Spleen (tissue), 7 donors: ENCODE results near the gene DRICH1.

ENCODE experiments used
- CTCF ChIP-seq, 11 experiments: fragments of 200-600 bp in 7 of 11; fragments of 450-650 bp in 4 of 11; sonication (generic) in 4 of 11; IDR thresholded peaks in 8 of 11; conservative IDR thresholded peaks in 3 of 11; 1 replicate in 7 of 11; 2 replicates in 4 of 11; pipeline versions ENCODE4 v1.4.0 to v1.8.0; 2016 to 2021; ENCODE audit warnings: antibody characterized with exemption in 11 of 11, inconsistent platforms in 4 of 11, mild to moderate bottlenecking in 1 of 11
- POLR2AphosphoS5 ChIP-seq, 3 donors: sonication (generic); formaldehyde crosslinking; IDR thresholded peaks; one replicate each; pipeline ENCODE4 v1.5.1; 2017; ENCODE audit warnings: antibody characterized with exemption in 3 of 3
- donor health status: DM: no; HTN: no; CAD: no; lungs with moderate emphysema.
- donor health status: DM: no; HTN: no; CAD: no.
- donor health status: DM: no; HTN: no; CAD: no.

GRCh38 chr22:23681026-23681809 is 49.1 kb upstream of the DRICH1 start:
- TF ChIP-seq CTCF (IDR thresholded peaks at IDR 0.05 in 8 of 11, conservative IDR thresholded peaks at IDR 0.05 in 3 of 11) (no peak), POLR2AphosphoS5 (IDR thresholded peaks at IDR 0.05) (no peak)
